ENCODE data around the gene CALML4.
"Not testable (repeated sequence)": the region's sequence is repeated elsewhere in the genome, so short reads cannot be mapped to it uniquely, and the experiment has no call there.

The CALML4 gene

DNA sequence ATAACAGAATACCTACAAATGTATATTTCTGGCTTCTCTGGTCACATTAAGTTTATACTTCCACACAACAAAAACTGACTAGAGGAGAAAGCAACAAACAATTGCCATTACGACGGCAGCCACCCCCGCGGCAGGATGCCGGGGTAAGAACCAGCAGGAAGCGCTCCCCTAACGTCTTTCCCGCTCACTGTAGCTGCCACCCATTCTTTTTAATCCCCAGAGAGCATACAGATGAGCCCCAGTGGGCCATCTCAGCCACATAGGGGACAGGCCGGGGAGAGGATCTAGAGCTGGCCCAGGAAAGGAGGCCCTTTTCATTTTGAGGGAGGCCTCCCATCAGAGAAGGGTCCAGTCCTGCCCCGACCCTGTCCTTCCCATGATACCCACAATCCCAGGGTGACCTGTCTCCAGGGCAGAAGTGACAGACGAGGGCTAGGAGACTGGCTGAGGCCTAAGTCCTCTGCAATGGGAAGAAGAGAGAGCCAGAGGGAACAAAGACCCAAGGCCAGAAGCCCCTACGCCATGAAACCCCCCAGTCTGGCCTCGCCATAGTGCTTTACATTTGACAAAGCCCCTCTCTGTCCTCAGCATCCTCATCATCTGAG, 3.6 kb upstream of the CALML4 start:
- Mint-ChIP-seq H3K4me1 (peaks cover 51% of the 10 kb centered on the region), H3K9me3 (no peaks in the 10 kb centered on the region), H3K27me3 (no peaks in the 10 kb centered on the region), H3K27ac (peak overlapping the region; percentile 85), H3K4me3 (peak overlapping the region; percentile 44), H3K36me3 (peaks cover 8% of the 10 kb centered on the region)
- DNase-seq = peak; percentile 45
- CTCF ChIA-PET = interaction anchor here (0.6 kb wide), 1 partner anchor 56 kb away, joined by 3 read pairs; no protein-coding TSS in a partner anchor

DNA sequence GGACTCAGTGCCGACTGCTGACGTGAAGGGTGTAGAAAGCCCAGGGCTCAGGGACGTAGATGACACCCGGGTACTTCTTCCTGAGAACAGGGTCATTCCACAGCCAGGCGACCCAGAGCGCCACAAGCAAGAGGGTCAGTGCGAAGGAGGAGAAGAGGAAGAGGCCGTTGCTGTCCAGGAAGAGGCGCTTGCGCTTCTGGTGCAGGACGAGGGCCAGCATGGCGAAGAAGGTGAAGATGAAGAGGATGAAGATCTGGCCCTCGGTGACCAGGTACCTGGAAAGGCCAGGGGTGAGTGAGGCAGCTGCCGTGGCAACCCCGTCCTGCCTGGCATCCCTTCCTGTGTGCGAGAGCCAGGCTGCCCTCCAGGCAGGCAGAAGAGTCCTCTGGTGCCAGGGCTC, 3.0 kb upstream of the CALML4 start:
- Mint-ChIP-seq H3K27me3 (no peaks in the 10 kb centered on the region), H3K36me3 (peaks cover 8% of the 10 kb centered on the region), H3K9me3 (no peaks in the 10 kb centered on the region), H3K4me3 (peak overlapping the region; percentile 54), H3K27ac (peak overlapping the region; percentile 85), H3K4me1 (peaks cover 55% of the 10 kb centered on the region)
- DNase-seq = no peak
- CTCF ChIA-PET = interaction anchor here (0.6 kb wide), 1 partner anchor 55 kb away, joined by 3 read pairs; no protein-coding TSS in a partner anchor

DNA sequence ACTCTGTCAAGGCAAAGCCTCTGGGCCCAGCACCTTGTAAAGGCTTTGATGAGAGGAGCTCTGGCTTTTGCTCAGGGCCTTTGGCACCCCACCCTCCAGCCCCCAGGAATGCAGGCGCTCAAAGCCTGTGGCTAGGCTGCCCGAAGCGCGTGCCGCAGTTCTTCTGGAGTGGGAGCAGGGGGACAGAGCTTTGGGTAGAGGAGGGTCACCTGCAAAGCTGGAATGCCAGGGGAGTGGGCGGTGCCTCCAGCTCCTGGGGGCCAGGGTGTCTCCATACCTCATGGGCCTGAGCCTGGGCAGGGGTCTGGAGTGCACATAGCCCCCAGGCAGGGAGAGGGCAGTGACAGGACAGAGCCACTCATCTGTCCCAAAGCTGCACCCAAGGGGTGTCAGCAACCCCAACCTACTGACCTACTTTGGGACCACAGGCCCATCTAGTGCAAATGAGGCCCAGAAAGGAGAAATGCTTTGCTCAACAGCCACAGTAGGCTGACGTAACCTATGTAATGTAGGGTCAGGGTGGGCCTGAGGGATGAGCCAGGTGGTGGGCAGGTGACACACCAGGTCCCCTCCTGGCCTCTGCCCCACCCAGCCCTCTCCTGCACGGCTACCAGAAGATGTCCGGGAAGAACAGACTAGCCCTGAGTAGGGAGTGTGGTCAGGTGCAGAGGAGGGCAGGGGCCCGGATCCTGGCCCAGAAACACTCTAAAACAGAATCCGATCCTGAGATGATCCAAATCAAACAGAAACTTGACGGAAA, 2.2 kb upstream of the CALML4 start:
- H3K4me1 Mint-ChIP-seq = peaks cover 55% of the 10 kb centered on the region
- peaks cover 8% of the 10 kb centered on the region for H3K36me3 Mint-ChIP-seq
- CTCF ChIA-PET = no interaction called here
- H3K4me3 Mint-ChIP-seq = no peak overlapping the region
- peak; percentile 19 for DNase-seq
- H3K9me3 Mint-ChIP-seq = no peaks in the 10 kb centered on the region
- H3K27me3 Mint-ChIP-seq = no peaks in the 10 kb centered on the region
- H3K27ac Mint-ChIP-seq = no peak overlapping the region

DNA sequence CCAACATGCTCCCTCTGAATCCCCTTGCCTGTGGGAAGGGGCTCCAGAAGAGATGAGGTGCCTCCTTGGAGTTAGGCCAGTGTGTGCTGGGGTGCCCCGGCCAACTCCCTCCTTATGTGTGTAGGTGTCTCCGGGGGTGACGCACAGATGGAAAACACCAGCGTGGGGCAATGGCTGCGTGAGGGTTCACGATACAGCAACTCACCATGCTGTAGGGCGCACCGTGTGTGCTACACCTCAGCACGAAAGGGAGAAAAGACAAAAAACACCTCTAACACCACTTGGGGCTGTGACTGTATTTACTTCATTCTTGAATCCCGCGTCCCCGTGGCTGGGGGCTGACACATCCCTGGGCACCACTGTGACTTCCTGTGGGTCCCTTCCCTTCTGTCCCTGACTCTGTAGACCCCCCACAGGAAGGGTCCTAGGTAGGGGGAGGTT, 1.6 kb upstream of the CALML4 start:
- no peak overlapping the region for H3K27ac Mint-ChIP-seq
- CTCF ChIA-PET = no interaction called here
- no peak for DNase-seq
- H3K4me1 Mint-ChIP-seq = peaks cover 55% of the 10 kb centered on the region
- H3K9me3 Mint-ChIP-seq = no peaks in the 10 kb centered on the region
- no peak overlapping the region for H3K4me3 Mint-ChIP-seq
- H3K36me3 Mint-ChIP-seq = peaks cover 8% of the 10 kb centered on the region
- H3K27me3 Mint-ChIP-seq = no peaks in the 10 kb centered on the region

DNA sequence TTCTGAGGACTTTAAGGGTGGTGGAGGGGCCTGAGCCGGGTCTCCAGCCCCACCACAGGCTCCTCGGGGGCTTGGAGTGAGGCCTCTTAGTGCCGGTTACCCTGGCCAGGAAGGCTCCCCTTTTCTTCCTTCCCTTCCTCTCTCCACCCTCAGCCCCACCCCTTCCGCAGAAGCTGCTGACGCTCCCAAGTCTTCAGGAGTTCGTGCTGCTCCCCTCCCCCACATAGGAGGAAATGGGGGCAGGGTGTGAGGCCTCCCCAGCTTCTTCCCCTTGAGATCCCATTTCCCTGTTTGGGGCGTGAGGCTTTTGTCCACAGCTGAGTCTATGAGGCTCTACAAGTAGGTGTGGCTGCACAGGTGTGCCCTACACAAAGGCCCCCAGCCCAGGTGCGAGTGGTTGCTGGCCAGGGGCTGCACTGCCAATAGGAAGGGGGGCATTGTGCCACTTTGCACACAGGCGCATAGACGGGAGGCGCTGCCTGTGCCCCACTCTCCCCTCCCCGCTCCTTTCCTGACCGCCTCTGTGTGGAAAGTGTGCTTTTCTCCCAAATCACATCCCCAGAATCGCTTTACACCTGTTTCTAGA, 915 bp upstream of the CALML4 start:
- peaks cover 8% of the 10 kb centered on the region for H3K36me3 Mint-ChIP-seq
- CTCF ChIA-PET = no interaction called here
- peaks cover 55% of the 10 kb centered on the region for H3K4me1 Mint-ChIP-seq
- H3K9me3 Mint-ChIP-seq = no peaks in the 10 kb centered on the region
- H3K4me3 Mint-ChIP-seq = peak overlapping the region; percentile 57
- H3K27ac Mint-ChIP-seq = peak overlapping the region; percentile 77
- peak; percentile 44 for DNase-seq
- no peaks in the 10 kb centered on the region for H3K27me3 Mint-ChIP-seq

DNA sequence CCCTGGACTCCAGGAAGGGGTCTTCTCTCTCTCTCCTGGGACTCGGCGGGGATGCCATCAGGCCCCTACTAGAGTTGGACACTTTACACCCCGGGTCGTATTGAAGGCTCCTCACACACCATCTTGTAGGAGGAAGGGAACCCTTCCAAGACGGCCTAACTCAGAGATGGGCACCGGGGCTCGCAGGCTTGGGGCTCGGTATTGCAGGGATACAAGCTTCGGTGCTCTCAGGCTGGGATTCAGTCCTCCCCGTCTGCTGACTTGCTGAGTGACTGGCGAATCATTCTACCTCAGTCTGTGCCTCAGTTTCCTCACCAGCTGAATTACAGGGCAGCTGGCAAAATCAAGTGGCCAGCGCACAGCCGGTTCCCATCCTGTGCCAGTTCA, 419 bp upstream of the CALML4 start:
- Mint-ChIP-seq H3K4me3 (peak overlapping the region; percentile 57), H3K27ac (peak overlapping the region; percentile 77), H3K9me3 (no peaks in the 10 kb centered on the region), H3K4me1 (peaks cover 50% of the 10 kb centered on the region), H3K36me3 (peaks cover 8% of the 10 kb centered on the region), H3K27me3 (no peaks in the 10 kb centered on the region)
- CTCF ChIA-PET = no interaction called here
- DNase-seq = no peak

DNA sequence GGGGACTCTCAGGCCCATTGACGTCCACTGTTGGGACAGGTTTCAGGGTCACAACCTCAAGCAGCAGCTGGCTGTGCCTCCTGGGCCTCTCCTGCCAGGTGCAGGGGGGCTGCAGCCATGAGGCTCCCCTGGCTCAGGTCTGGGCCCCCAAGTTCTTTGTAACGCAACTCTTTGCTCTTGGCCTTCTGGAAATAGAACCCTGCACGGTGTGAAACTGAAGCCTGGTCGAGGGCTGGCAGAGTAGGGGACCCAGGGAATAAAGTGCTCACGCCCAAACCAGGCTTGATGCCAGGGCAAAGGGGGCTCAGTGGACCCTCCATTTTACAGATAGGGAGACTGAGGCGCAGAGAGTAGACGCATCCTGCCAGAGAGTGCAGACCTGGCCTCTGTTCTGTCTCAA, 771 bp downstream of the CALML4 start:
- H3K27me3 Mint-ChIP-seq = no peaks in the 10 kb centered on the region
- H3K36me3 Mint-ChIP-seq = peaks cover 10% of the 10 kb centered on the region
- peak overlapping the region; percentile 52 for H3K27ac Mint-ChIP-seq
- H3K9me3 Mint-ChIP-seq = no peaks in the 10 kb centered on the region
- DNase-seq = no peak
- CTCF ChIA-PET = no interaction called here
- H3K4me1 Mint-ChIP-seq = peaks cover 41% of the 10 kb centered on the region
- H3K4me3 Mint-ChIP-seq = peak overlapping the region; percentile 57

DNA sequence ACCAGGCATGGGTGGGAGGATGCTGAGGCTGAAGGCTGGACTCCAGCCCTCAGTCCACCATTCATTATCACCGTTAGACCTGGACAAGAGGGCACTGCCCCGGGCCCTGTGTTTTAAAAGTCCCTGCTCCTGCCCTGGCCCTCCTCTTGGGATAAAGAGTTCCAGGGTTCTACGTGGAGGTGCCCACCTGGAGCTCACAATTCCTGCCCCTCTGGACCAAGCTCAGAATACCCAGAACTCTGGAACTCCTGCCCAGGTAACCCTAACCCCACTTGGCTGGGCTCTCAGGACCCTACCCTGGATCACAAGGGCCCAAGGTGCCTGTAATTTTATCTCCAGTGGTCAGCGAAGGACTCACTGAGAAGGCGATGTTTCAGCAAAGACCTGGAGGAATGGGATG, 1.2 kb downstream of the CALML4 start:
- DNase-seq = no peak
- no peaks in the 10 kb centered on the region for H3K9me3 Mint-ChIP-seq
- H3K27me3 Mint-ChIP-seq = no peaks in the 10 kb centered on the region
- H3K4me1 Mint-ChIP-seq = peaks cover 37% of the 10 kb centered on the region
- H3K36me3 Mint-ChIP-seq = peaks cover 10% of the 10 kb centered on the region
- CTCF ChIA-PET = no interaction called here
- H3K4me3 Mint-ChIP-seq = no peak overlapping the region
- H3K27ac Mint-ChIP-seq = no peak overlapping the region

DNA sequence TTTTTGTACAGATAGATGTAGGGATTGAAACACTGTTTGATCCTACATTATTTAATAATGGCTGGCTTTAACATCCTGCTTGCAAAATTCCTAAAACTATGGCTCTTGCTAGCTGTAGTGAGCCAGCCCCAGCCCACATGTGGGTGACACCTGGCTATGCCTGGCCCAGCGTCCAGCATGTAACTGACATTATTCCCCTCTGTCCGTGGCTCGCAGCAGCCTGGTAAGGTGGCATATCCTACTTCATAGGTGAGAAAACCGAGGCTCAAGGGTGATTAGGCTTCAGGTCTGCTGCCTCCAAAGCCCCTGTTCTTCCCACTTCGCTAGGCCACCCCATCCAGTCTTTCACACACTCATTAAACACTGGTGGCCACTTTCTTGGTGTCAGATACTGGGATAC, 1.6 kb downstream of the CALML4 start:
- H3K4me3 Mint-ChIP-seq = no peak overlapping the region
- H3K27me3 Mint-ChIP-seq = no peaks in the 10 kb centered on the region
- H3K9me3 Mint-ChIP-seq = no peaks in the 10 kb centered on the region
- no peak overlapping the region for H3K27ac Mint-ChIP-seq
- DNase-seq = no peak
- H3K4me1 Mint-ChIP-seq = peaks cover 32% of the 10 kb centered on the region
- H3K36me3 Mint-ChIP-seq = peaks cover 10% of the 10 kb centered on the region
- CTCF ChIA-PET = no interaction called here

DNA sequence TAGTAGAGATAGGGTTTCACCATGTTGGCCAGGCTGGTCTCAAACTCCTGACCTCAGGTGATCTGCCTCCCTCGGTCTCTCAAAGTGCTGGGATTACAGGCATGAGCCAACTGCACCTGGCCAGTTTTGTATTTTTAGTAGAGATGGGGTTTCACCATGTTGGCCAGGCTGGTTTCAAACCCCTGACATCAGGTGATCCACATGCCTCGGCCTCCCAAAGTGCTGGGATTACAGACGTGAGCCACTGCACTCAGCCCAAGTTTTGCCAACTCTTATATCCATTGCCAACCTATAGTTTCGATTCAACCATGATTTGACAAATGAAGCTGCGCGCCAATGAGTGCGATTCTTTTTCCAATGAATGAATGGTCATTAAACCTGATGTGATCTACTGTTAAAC, 2.1 kb downstream of the CALML4 start:
- H3K27me3 Mint-ChIP-seq, H3K27ac Mint-ChIP-seq, H3K9me3 Mint-ChIP-seq, H3K4me3 Mint-ChIP-seq, DNase-seq, CTCF ChIA-PET: not testable (repeated sequence)
- H3K36me3 Mint-ChIP-seq = peaks cover 10% of the 10 kb centered on the region
- H3K4me1 Mint-ChIP-seq = peaks cover 27% of the 10 kb centered on the region

DNA sequence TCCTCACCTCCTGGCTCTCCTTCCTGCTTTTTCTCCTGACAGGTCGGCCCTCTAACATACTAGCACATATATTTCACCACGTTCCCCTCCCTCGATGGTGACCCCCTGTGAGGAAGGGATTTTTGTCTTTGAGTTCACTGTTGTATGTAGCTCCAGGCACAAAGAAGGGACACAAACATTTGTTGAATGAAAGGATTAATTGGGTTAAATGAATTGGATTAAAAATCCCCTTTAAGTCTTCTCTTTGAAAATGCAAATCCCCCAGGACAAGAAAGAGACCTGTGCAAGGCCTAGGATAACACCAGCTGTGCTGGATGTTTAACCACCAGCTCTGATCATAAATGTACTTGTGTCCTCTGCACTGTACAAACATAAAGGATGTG, 3.3 kb downstream of the CALML4 start:
- CTCF ChIA-PET = no interaction called here
- no peaks in the 10 kb centered on the region for H3K9me3 Mint-ChIP-seq
- H3K4me3 Mint-ChIP-seq = no peak overlapping the region
- H3K36me3 Mint-ChIP-seq = peaks cover 7% of the 10 kb centered on the region
- H3K4me1 Mint-ChIP-seq = peaks cover 22% of the 10 kb centered on the region
- no peaks in the 10 kb centered on the region for H3K27me3 Mint-ChIP-seq
- no peak overlapping the region for H3K27ac Mint-ChIP-seq
- no peak for DNase-seq

DNA sequence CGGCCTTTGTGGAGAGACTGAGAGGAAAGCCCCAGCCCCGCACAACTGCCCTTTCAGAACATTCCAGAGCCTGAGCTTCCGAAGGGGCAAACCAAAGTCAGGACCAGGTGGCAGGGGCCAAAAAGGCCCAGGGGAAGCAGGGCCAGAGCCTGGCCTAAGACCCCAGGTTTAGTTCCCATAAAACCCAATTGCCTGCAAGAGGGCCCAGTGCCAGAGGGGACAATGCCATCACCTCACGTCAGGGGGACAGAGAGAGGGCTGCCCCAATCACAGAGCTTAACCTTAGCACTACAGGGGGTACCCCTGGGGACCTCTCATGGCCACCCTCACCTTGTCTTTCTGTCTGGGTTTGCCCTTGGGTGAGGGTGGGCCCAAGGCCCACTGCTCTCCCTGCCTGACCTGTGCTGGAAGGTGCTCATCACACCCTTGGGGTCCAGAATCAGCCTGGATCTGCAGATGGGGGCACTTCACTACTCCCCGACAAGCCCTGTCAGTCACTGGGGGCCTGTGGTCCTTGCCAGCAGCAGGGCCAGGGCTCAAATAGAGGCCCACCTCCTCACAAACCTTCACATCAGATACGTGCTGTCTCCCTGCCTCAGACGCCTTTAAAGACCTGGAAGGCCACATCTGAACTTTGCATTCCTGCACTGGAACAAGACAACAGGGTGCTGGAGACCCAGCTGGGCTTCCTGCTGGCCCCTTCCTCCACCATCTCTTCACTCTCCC, 3.8 kb downstream of the CALML4 start:
- no peak overlapping the region for H3K27ac Mint-ChIP-seq

DNA sequence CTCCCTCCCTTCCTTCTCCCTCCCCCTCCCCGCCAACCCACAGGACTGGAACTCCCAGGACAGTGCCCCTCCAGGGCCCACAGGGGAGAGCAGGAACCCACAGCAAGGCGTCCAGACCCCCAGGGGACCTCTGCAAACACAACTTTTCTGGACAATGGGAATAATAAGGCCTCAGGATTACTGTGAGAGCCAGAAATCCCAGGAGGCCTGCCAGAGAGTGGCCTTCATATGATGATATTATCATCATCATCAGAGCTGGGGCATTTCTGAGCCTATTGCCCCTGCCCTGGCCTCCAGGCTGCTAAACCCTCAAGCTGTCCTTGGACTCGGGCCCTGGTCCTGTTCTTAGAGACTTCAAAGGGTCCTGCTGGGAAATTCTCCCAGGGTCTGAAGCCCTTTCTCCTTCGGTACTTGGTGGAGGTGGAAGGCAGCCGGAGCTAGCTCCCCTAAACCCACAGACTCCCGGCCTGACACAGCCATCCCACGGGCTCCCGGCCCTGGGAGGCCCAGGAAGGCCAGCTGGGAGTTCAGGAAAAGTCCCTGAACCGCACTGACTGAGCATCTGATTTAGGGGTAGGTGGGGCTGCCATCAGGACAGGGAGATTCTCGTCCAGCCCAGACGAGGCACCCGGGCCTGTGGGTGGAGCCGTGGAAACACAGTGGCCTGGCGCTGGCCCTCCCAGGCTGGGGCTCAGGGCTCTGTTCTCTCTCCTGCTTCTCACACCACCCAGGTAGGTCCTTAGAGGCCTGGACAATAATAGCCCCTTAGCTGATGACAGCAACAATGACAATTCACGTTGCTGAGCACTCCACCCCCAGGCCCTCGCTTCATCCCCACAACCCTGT, 4.9 kb downstream of the CALML4 start:
- Mint-ChIP-seq H3K36me3 (peaks cover 12% of the 10 kb centered on the region), H3K4me1 (peaks cover 13% of the 10 kb centered on the region), H3K4me3 (no peak overlapping the region), H3K27ac (no peak overlapping the region), H3K9me3 (no peaks in the 10 kb centered on the region), H3K27me3 (no peaks in the 10 kb centered on the region)
- DNase-seq = no peak
- CTCF ChIA-PET = no interaction called here

More for the DNA sequence above, 3.8 kb downstream of the CALML4 start:
- H3K4me3 Mint-ChIP-seq = no peak overlapping the region
- H3K27me3 Mint-ChIP-seq = no peaks in the 10 kb centered on the region
- no peaks in the 10 kb centered on the region for H3K9me3 Mint-ChIP-seq
- CTCF ChIA-PET = no interaction called here
- DNase-seq = no peak
- peaks cover 21% of the 10 kb centered on the region for H3K4me1 Mint-ChIP-seq
- peaks cover 7% of the 10 kb centered on the region for H3K36me3 Mint-ChIP-seq

DNA sequence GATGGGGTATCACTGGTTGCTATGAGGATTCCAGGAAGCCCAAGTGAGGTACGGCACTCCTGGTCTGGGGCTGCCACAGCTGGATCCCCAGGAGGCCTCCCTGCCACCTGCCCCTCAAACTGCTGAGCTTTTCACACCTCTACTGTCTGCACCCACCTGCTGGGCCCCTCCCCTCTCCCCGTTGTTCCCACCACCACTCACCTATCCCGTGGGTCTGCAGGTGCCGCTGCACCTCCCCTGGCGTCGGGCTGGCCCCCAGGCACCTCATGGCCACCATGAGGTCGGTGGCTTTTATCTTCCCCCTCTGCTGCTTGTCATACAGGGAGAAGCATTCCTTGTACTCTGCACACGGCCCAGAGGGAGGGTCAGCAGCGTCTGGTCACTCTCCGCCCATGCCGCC, 5.8 kb downstream of the CALML4 start:
- no peaks in the 10 kb centered on the region for H3K27me3 Mint-ChIP-seq
- CTCF ChIA-PET = no interaction called here
- peaks cover 4% of the 10 kb centered on the region for H3K4me1 Mint-ChIP-seq
- peaks cover 16% of the 10 kb centered on the region for H3K36me3 Mint-ChIP-seq
- no peak for DNase-seq
- H3K4me3 Mint-ChIP-seq = no peak overlapping the region
- no peaks in the 10 kb centered on the region for H3K9me3 Mint-ChIP-seq
- no peak overlapping the region for H3K27ac Mint-ChIP-seq
